RWPE1 (cell line): ENCODE results near the gene EML4.

Experiments used
- CTCF ChIA-PET: fragments of 350-600 bp; sonication (Branson Sonifier 250); formaldehyde crosslinking; extraction: SDS; loops from one replicate; lab custom pipeline; 2021; lab: Yijun Ruan, JAX
- POLR2A ChIA-PET: fragments of 400-600 bp; formaldehyde crosslinking; extraction: SDS; loops from one replicate; lab custom pipeline; 2020; ENCODE audit warnings: antibody characterized with exemption; ENCODE audit not compliant: low non-redundant PET; lab: Yijun Ruan, JAX
- DNase-seq: peaks from one replicate; pipeline ENCODE4 v3.0.0; 2012; ENCODE audit warnings: low spot score
- H3K27ac ChIP-seq: fragments of 450-650 bp; 2 replicates; pipeline ENCODE4 v1.5.1; 2017
- CTCF ChIP-seq: fragments of 450-650 bp; conservative IDR thresholded peaks from 2 replicates; pipeline ENCODE4 v1.5.1; 2017; ENCODE audit warnings: low read depth, mild to moderate bottlenecking

The EML4 gene

GRCh38 chr2:42138163-42139015, 30.8 kb upstream of the EML4 start:
- ChIA-PET CTCF (no interaction called here), POLR2A (no interaction called here)
- H3K27ac ChIP-seq = peak overlapping the region; percentile 53
- peak; percentile 48 for DNase-seq
- no peak for TF ChIP-seq CTCF

- POLR2A ChIA-PET = no interaction called here
- peak overlapping the region; percentile 34; the same call in 1 of the 2 replicates for H3K27ac ChIP-seq
- CTCF ChIA-PET = no interaction called here
- TF ChIP-seq CTCF = no peak
- no peak for DNase-seq
Observed at GRCh38 chr2:42139101-42139500, 30.1 kb upstream of the EML4 start.

- ChIA-PET CTCF (interaction anchor here (0.6 kb wide), 1 partner anchor 523 kb away, joined by 3 read pairs; no protein-coding TSS in a partner anchor), POLR2A (no interaction called here)
- no peak for DNase-seq
- TF ChIP-seq CTCF = no peak
- H3K27ac ChIP-seq = peak overlapping the region; percentile 79
Observed at GRCh38 chr2:42140496-42140895, 28.7 kb upstream of the EML4 start.

- POLR2A ChIA-PET = no interaction called here
- TF ChIP-seq CTCF = no peak
- H3K27ac ChIP-seq = peak overlapping the region; percentile 79
- CTCF ChIA-PET = no interaction called here
- DNase-seq = no peak
Observed at GRCh38 chr2:42141687-42142546, 27.2 kb upstream of the EML4 start.

GRCh38 chr2:42142547-42143184, 26.5 kb upstream of the EML4 start:
- no peak for TF ChIP-seq CTCF
- H3K27ac ChIP-seq = peak overlapping the region; percentile 27; the same call in 1 of the 2 replicates
- no peak for DNase-seq
- POLR2A ChIA-PET = no interaction called here
- CTCF ChIA-PET = no interaction called here
